ENCODE measurements around the gene UROC1.
"Not testable (repeated sequence)": the region's sequence is repeated elsewhere in the genome, so short reads cannot be mapped to it uniquely, and the experiment has no call there.

The UROC1 gene

DNA sequence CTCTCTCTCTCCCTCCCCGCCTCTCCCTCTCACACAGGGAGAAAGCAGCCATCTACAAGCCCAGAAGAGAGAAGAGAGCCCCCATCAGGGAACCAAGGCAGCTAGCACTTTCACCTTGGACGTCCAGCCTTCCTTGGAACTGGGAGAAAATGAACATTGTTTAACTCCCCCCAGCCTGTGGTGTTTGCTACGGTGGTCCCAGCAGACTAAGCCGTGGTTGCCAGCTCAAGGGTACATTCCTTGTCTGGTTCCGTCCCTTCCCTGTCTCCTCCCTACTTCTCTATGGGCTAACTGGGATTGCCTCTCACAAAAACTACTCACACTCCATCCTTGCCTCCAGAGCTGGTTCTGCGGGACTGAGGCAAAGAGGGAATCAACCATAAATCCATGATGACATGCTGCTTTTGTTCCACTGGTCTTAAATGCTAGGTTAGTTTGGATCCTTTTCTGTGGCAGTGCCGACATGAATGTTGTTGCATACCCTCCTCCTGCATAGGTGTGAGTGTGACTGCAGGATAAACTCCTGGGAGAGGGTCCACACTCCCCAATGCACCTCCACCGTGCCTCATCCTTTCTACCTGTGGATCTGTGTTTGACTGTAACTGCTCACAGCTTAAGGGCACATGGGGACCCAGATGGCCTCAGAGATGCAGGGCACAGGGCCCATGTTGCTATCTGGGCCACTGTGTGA is 29.1 kb upstream of the UROC1 start:
- DNase-seq (ENCODE audit: low read depth, low spot score): no peak

DNA sequence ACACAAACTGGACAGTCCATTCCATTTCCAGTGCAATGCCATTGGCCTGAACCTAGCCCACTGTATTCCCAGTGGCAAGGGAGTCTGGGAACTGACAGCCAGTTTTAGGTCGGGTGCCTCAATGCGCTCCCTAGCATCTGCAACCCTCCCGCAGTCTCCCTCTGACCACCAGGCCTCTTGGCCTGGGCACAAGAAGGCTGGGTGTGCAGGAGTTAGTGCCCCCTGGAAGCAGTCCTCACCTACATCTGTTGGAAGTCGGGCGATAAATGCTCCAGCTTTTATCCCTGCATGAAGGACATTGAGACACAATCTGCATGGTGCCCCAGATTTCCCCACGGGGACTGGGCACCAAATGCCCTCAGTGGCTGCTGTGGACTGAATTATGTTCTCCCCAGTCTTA is 28.4 kb upstream of the UROC1 start:
- DNase-seq (ENCODE audit: low read depth, low spot score): no peak

GRCh38 chr3:126545544-126545943 is 28.0 kb upstream of the UROC1 start:
- DNase-seq (ENCODE audit: low read depth, low spot score): no peak

DNA sequence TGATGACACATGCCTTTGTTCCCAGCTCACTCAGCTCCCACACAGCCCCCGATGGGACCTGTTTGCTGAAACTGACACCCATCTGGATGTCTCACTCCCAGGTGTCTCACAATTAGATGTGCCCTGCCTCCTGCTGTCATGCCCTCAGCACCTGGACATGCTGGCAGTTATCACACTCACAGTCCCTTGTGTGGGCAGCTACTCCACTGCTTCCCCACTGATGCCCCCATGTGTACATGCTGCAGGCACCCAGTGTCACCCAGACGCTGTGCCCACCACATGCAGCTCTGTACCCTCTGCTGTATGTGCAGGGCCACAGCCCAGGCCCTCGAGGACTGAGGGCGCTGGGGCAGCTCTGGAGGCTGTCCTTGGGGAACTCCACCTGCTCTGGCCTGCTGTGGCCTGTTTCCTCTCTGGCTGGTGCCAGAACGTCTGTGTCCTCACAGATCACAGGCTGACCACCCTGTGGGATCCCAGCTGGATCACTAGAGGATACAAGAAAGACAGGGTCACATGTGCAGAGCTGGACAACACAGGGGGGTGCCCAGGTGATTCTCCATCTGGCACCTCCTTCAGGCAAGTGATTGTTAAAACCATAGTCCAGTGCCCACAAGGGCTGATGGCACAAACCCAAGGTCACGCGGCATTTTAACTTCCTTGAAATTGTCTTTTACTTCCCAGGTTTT is 27.2 kb upstream of the UROC1 start:
- DNase-seq (ENCODE audit: low read depth, low spot score): no peak

- DNase-seq (ENCODE audit: low read depth, low spot score): no peak
These were observed 26.0 kb upstream of the UROC1 start for GRCh38 chr3:126543457-126544061.

- peak; percentile 10 for DNase-seq (ENCODE audit: low read depth, low spot score)
These were observed 25.0 kb upstream of the UROC1 start for GRCh38 chr3:126542340-126543241.

DNA sequence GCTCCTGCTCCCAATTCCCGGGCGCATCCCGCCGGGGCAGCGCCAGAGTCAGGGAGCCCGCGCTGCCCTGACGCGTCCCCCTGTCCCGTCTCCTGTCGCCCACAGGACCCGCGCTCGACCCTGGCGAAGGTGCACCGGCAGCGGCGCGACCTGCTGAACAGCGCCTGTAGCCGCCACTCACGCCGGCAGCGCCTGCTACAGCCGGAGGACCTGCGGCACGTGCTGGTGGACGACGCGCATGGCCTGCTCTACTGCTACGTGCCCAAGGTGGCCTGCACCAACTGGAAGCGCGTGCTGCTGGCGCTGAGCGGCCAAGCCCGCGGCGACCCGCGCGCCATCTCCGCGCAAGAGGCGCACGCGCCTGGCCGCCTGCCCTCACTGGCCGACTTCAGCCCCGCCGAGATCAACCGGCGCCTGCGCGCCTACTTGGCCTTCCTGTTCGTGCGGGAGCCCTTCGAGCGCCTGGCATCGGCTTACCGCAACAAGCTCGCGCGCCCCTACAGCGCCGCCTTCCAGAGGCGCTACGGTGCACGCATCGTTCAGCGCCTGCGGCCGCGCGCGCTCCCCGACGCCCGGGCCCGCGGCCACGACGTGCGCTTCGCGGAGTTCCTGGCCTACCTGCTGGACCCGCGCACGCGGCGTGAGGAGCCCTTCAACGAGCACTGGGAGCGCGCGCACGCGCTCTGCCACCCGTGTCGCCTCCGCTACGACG is 24.2 kb upstream of the UROC1 start:
- peak; percentile 23 for DNase-seq (ENCODE audit: low read depth, low spot score)

GRCh38 chr3:126540951-126541627 is 23.5 kb upstream of the UROC1 start:
- DNase-seq (ENCODE audit: low read depth, low spot score): peak; percentile 2

GRCh38 chr3:126540342-126540849 is 22.8 kb upstream of the UROC1 start:
- DNase-seq (ENCODE audit: low read depth, low spot score): no peak

- no peak for DNase-seq (ENCODE audit: low read depth, low spot score)
These were observed 22.1 kb upstream of the UROC1 start for GRCh38 chr3:126539558-126540250.

- DNase-seq (ENCODE audit: low read depth, low spot score): no peak
These were observed 21.4 kb upstream of the UROC1 start for GRCh38 chr3:126538966-126539365.

- peak; percentile 53 for DNase-seq (ENCODE audit: low read depth, low spot score)
These were observed 20.7 kb upstream of the UROC1 start for GRCh38 chr3:126538316-126538715.

DNA sequence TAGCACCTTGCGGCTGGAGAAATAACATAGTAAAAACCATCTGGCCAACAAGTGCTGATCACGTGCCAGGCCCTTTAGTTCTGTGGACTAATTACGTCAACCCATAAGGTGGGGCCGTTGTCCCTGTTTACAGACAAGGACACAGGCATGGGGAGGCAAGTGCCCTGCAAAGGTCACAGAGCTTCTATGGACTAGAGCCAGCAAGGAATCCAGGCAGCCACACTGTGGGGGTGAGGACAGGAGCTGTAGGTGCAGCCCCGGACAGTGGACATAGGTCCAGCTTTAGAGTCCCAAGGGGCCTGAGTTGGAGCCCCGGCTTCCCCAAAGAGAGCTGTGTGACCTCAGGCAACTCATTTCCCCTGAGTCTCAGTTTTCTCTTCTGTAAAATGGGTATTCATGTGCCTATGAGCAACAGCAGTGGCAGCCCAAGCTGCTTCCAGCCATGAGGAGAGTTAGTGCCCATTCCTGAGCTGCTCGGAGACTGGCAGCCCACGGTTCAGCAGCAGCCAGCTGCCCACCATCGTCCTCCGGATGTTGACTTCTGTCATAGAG is 20.2 kb upstream of the UROC1 start:
- no peak for DNase-seq (ENCODE audit: low read depth, low spot score)

DNA sequence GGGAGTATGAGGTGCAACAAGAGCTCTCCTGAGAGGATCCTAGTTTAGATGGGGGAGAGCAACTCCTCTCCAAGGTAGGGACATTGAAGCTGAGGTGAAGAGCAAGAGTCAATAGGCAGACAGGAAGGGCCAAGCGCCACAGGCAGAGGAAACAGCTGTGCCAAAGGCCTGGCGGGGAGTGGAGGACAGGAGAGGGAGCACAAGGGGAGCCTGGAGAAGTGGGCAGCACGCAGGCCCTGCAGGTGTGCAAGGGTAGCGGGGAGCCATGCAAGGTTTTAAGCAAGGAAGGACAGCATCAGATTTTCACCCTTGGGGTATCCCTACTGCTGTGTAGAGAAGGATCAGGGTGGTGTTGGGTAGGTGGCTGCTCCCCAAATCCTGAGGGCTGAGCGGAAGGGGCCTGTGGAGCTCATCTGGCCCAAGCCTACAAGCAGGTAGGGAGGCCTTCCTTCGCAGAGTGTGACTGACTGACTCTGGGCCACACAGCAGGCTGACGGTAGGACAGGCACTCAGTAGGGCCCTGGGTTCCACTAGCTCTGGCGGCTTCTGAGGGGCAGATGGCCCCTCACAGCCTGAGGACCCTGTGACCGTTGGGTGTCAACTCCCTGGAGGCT is 19.6 kb upstream of the UROC1 start:
- no peak for DNase-seq (ENCODE audit: low read depth, low spot score)

DNA sequence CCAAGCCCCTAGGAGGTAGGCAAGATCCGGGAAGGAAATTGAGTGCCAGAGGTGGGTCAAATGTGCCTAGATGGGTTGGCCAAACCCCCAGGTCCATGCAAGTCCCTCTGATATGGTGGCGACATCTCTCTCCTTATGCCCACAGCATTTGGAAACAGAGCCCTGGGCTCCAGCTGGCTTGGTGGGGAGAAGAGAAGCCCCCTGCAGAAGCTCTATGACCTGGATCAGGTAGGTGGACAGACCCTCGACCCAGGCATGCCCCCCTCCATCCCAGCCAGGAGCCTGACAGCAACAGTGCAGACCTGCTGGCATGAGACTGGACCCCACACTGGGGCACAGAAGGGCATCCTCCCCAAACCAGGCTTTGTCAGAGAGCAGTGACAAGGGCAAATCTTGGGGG is 18.6 kb upstream of the UROC1 start:
- no peak for DNase-seq (ENCODE audit: low read depth, low spot score)

GRCh38 chr3:126535636-126536035 is 18.1 kb upstream of the UROC1 start:
- DNase-seq (ENCODE audit: low read depth, low spot score): no peak

GRCh38 chr3:126534716-126535115 is 17.1 kb upstream of the UROC1 start:
- not testable (repeated sequence) for DNase-seq (ENCODE audit: low read depth, low spot score)

DNA sequence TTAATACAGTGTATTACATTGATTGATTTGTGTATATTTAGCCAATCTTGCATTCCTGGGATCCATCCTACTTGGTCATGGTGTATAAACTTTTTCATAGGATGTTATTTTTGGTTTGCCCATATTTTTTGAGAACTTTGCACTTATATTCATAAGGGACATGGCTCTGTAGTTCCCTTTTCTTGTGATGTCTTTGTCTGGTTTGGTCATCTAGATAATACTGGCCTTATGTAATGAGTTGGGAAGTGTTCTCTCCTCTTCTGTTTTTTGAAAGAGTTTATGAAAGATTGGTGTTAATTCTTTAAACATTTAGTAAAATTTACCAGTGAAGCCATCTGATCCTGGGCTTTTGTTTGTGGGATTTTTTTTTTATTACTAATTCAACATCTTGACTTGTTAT is 15.9 kb upstream of the UROC1 start:
- no peak for DNase-seq (ENCODE audit: low read depth, low spot score)

DNA sequence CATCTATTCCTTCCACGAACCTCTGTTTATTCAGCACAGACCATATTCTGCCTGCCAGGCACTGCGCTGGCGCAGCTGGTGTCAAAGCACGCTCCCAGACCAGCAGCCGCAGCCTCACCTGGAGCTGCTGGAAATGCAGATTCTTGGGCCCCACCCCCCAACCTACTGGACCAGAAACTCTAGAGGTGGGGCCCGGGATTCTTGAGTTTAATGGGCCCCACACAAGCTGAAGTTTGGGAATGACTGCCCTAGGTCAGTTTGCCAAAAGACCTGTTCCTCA is 13.4 kb upstream of the UROC1 start:
- no peak for DNase-seq (ENCODE audit: low read depth, low spot score)

Data from ELF-1 (cell line).